ENCODE measurements around the gene PRAME. TPM values are rescaled to one million over a fixed set of nuclear protein-coding genes. Genes with fewer than 3 reads are reported as not detected.
"Not testable (repeated sequence)": the region's sequence is repeated elsewhere in the genome, so short reads cannot be mapped to it uniquely, and the experiment has no call there.

The PRAME gene, protein sequence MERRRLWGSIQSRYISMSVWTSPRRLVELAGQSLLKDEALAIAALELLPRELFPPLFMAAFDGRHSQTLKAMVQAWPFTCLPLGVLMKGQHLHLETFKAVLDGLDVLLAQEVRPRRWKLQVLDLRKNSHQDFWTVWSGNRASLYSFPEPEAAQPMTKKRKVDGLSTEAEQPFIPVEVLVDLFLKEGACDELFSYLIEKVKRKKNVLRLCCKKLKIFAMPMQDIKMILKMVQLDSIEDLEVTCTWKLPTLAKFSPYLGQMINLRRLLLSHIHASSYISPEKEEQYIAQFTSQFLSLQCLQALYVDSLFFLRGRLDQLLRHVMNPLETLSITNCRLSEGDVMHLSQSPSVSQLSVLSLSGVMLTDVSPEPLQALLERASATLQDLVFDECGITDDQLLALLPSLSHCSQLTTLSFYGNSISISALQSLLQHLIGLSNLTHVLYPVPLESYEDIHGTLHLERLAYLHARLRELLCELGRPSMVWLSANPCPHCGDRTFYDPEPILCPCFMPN
- total RNA-seq = not detected

DNA sequence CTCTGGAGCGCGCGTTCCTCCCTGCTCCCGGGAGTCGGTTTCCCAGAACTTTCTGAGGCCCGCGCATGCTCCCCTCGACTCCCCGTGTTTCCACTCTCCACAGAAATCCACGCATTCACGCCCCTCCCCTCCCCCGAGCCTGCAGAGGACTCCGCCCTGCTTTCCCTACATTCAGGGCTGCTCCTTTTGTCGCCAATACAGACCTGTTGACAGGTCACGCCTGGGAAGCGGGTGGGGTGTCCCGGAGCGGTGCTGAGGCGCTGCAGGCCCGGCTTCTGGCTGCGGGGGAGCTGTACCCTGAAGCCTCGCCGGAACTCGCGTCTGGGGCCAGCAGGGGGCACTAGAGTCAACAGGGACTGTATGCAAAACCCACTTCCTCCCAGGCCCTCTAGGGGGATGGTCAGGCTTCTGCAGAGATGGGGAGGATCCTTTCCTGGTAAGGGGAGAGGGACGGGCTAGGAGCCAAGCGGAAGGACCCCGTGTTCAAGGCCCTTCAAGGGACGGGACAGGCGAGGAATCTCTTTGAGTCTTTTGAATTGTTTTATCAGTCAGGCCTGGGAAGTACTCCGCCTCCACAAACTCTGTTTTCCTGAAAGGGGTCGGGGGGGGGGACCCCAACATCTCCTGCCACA lies at the start of gene PRAME:
Gene PRAME, minus strand, starts transcription at position 294 of the 632 bp plus-strand sequence. CDS start 2,433 bp downstream, outside the sequence.
- Mint-ChIP-seq H3K27me3 (peaks cover 5% of the 10 kb centered on the region), H3K4me3 (no peak within 1 kb of the TSS), H3K4me1 (peaks cover 4% of the 10 kb centered on the region), H3K27ac (no peak within 1 kb of the TSS), H3K36me3 (no peaks in the 10 kb centered on the region), H3K9me3 (ENCODE audit: low read depth) (no peaks in the 10 kb centered on the region)
- ATAC-seq = peak; percentile 97
- DNase-seq = peak; percentile 88
- CTCF ChIA-PET = interaction anchor here (0.6 to 1.8 kb wide), 11 partner anchors 8 to 137 kb away, joined by 3 to 9 read pairs (median 3); no protein-coding TSS in a partner anchor

DNA sequence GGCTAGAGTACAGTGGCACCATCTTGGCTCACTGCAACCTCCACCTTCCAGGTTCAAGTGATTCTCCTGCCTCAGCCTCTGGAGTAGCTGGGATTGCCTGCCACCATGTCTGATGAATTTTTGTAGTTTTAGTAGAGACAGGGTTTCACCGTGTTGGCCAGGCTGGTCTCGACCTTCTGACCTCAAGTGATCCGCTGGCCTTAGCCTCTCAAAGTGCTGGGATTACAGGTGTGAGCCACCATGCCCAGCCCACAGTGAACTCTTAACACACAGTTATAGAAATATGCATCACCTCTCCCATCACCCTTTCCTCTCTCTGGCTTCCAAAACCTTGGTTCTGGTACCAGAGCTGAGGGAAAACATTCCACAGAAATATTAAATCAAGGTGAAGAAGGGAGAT lies 49.0 kb upstream of the PRAME start:
- H3K27ac Mint-ChIP-seq; H3K36me3 Mint-ChIP-seq; DNase-seq; ATAC-seq; H3K9me3 Mint-ChIP-seq (ENCODE audit: low read depth); CTCF ChIA-PET; H3K4me1 Mint-ChIP-seq; H3K4me3 Mint-ChIP-seq: not testable (repeated sequence)
- H3K27me3 Mint-ChIP-seq = peaks cover 12% of the 10 kb centered on the region

DNA sequence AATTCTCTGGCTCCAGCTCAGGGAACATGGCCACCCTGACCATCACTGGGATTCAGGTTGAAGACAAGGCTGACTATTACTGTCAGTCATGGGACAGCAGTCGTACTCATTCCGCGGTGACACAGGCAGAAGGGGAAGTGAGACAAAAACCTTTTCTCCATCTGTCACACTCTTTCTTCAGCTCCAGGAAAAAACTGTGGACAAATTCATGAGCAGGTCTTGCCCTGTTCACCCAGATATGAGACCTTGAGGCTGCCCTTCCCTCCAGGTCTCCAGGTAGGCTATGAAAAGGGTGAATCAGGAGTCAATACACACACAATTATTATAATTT lies 46.0 kb upstream of the PRAME start:
- Mint-ChIP-seq H3K9me3 (ENCODE audit: low read depth) (no peaks in the 10 kb centered on the region), H3K36me3 (no peaks in the 10 kb centered on the region), H3K27me3 (peaks cover 9% of the 10 kb centered on the region), H3K4me3 (no peak overlapping the region), H3K4me1 (no peaks in the 10 kb centered on the region), H3K27ac (no peak overlapping the region)
- CTCF ChIA-PET = no interaction called here
- ATAC-seq (no peak), DNase-seq (no peak)

DNA sequence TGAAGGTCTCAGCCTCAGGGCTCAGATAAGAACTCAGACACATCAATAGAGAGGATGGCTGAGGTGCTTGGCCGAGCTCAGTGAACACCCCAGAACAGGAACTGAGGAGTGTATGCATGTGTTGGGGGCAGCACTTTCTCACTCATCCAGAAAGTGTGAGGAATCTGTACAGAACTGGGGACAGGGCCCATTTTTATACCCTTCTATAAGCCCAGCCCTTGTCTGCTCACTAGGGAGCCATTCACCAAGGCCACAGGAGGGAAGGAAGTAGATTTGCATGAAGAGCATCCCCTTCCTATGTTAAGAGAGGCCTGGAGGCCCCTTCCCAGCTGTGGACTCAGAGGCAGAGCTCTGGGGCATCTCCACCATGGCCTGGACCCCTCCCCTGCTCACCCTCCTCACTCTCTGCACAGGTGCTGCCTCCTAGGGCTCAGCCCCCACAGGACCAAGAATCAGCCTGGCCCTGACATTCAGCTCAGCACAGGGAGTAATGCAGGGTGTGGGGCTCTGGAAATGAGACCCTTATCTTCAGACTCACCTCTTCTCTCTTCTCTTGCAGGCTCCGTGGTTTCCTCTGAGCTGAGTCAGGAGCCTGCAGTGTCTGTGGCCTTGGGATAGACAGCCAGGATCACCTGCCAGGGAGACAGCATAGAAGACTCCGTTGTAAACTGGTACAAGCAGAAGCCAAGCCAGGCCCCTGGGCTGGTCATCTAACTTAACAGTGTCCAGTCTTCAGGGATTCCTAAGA lies 45.4 kb upstream of the PRAME start:
- CTCF ChIA-PET = no interaction called here
- H3K4me3 Mint-ChIP-seq = no peak overlapping the region
- H3K36me3 Mint-ChIP-seq = no peaks in the 10 kb centered on the region
- peaks cover 9% of the 10 kb centered on the region for H3K27me3 Mint-ChIP-seq
- H3K9me3 Mint-ChIP-seq (ENCODE audit: low read depth) = no peaks in the 10 kb centered on the region
- no peaks in the 10 kb centered on the region for H3K4me1 Mint-ChIP-seq
- no peak overlapping the region for H3K27ac Mint-ChIP-seq
- DNase-seq (no peak), ATAC-seq (no peak)

DNA sequence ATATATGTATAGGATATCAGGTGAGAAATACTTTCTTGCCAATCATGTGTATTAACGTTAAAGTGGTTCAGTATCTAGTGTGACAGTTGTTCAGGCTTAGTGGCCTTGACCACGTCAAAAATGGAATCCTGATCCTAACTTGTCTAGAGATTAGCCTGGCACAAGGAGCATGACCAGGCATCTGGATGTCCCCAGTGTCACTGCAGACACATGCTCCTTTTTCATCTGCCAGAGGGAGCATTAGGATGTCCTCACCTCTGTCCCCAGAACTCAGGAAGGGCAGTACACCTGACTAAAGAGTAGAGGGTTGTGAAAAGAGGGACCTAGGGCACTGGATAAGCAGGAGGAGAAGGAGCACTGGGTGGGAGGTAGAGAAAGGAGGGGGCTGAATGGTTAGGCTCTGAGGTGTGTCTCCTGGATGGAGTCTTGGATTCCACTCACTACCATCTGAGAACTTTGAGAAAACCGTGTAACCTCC lies 44.4 kb upstream of the PRAME start:
- H3K36me3 Mint-ChIP-seq = no peaks in the 10 kb centered on the region
- no peak overlapping the region for H3K27ac Mint-ChIP-seq
- DNase-seq (no peak), ATAC-seq (no peak)
- no peaks in the 10 kb centered on the region for H3K9me3 Mint-ChIP-seq (ENCODE audit: low read depth)
- CTCF ChIA-PET = no interaction called here
- no peak overlapping the region for H3K4me3 Mint-ChIP-seq
- peaks cover 5% of the 10 kb centered on the region for H3K27me3 Mint-ChIP-seq
- no peaks in the 10 kb centered on the region for H3K4me1 Mint-ChIP-seq

DNA sequence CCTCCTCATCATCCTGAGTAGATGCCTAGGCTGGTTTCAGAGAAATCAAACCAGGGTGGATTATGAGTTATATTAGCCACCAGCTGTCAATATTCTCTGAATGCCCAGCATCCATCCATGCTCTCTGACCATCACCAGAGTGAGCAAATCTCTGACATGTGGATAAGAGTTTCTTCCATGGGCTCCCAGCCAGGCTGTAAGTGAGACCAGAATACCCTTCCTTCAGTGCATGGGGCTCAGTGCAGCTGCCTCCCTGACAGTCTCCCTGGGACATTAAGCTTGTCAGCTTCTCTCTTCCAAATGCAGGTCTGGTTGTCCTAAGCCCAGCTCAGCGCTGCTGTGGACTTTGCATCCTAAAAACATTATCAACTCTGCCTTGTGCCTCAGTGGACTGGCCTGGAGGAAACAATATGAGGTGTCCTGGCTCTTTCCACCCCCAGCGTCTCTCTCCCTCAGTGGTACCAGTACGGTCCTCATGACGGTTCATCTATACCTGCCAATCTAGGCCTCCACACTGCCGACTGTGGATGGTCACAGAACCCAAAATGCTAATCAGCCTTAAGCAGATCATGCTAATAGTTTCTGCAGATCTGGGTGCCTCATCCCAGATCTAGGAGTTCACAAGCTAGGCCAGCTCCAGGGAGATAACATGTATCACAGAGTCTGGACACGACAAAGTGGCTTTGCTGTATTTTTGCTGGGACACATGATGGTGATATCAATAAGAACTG lies 41.6 kb upstream of the PRAME start:
- Mint-ChIP-seq H3K36me3 (no peaks in the 10 kb centered on the region), H3K27me3 (peaks cover 10% of the 10 kb centered on the region), H3K4me3 (no peak overlapping the region), H3K4me1 (no peaks in the 10 kb centered on the region), H3K27ac (no peak overlapping the region), H3K9me3 (ENCODE audit: low read depth) (no peaks in the 10 kb centered on the region)
- no peak for ATAC-seq
- CTCF ChIA-PET = interaction anchor here (1.2 to 1.6 kb wide), 2 partner anchors 11 to 109 kb away, joined by 3 to 4 read pairs; no protein-coding TSS in a partner anchor
- DNase-seq = no peak

DNA sequence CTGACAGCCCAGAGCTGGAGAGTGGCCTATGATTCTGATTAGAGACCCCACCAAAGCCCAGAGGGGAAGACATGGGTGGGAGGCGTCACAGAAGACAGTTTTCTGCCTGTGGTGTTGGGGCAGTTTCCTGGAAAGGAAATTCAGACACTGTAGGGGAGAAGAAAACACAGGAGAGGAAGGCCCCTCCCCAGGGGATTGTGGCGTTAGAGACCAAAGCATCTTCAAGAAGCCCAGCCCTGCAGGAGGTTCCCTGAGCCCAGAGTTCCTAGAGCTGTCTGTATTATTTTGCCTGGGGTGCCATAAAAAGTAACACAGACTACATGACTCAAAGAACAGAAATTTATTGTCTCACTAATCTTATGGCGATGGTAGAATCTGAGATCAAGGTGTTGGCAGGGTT lies 40.2 kb upstream of the PRAME start:
- DNase-seq (no peak), ATAC-seq (no peak)
- Mint-ChIP-seq H3K4me1 (no peaks in the 10 kb centered on the region), H3K4me3 (no peak overlapping the region), H3K9me3 (ENCODE audit: low read depth) (no peaks in the 10 kb centered on the region), H3K27me3 (peaks cover 10% of the 10 kb centered on the region), H3K27ac (no peak overlapping the region), H3K36me3 (no peaks in the 10 kb centered on the region)
- CTCF ChIA-PET = interaction anchor here (1.4 to 2.6 kb wide), 2 partner anchors 9 to 12 kb away, joined by 5 to 18 read pairs; no protein-coding TSS in a partner anchor

DNA sequence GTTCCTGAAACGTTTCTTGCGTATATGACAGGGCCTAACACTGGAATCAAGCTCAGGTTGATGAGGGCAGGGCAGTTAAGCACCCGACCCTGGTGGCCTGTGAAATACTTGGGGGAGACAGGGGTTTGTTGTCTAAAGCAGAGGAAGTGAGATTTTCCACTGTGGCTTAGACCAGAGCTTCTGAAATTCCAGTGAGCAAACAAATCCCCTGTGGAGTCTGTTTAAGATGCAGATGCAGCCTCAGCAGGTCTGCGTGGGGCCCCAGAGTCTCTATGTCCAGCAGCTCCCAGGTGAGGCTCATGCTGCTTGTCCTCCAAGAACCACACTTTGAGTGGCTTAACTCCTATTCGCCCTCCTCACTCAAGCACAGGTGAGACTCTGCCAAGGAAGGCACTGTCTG lies 39.1 kb upstream of the PRAME start:
- CTCF ChIA-PET = interaction anchor here (1.4 to 2.6 kb wide), 2 partner anchors 8 to 11 kb away, joined by 5 to 18 read pairs; no protein-coding TSS in a partner anchor
- no peak overlapping the region for H3K4me3 Mint-ChIP-seq
- no peaks in the 10 kb centered on the region for H3K4me1 Mint-ChIP-seq
- no peak overlapping the region for H3K27ac Mint-ChIP-seq
- DNase-seq (no peak), ATAC-seq (no peak)
- no peaks in the 10 kb centered on the region for H3K36me3 Mint-ChIP-seq
- no peaks in the 10 kb centered on the region for H3K9me3 Mint-ChIP-seq (ENCODE audit: low read depth)
- H3K27me3 Mint-ChIP-seq = peaks cover 10% of the 10 kb centered on the region

DNA sequence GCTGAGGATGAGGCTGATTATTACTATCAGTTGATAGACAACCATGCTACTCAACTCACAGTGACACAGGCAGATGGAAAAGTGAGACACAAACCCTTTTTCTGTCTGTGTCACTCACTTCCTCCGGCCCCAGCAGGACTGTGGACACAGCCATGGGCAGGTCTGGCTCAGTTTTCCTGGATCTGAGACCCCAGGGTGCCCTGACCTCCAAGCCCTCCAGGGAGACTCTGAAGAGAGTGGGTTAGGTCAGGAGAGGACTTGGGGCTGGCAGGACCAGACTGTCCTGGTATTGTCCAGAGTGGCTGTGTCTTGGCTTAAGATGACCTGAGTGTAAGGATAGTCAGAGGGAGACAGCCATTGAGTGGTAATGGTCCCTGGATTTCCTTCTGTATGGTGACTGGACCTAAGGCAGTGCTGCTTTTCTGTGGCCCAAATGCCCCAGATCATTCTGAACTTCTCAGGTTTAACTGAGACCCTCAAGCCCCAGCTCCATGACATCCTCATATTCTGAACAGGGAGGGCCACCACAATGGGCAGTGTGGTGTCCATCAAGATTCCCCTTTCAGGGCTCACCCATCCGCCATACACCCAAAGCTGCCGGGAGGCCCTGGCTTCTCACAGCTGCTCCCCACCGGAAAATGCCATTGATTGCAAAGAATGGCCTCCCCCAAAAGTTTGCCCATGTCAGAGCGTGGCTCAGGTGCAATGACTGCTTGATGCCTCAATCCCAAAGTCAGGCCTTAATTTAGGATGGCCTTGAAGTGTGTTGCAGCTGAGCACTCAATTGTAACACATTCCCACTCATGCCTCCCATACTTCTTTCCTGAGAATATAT lies 36.2 kb upstream of the PRAME start:
- DNase-seq (no peak), ATAC-seq (no peak)
- H3K9me3 Mint-ChIP-seq (ENCODE audit: low read depth) = no peaks in the 10 kb centered on the region
- peaks cover 15% of the 10 kb centered on the region for H3K27me3 Mint-ChIP-seq
- CTCF ChIA-PET = interaction anchor here (1.4 kb wide), 1 partner anchor 9 kb away, joined by 3 read pairs; no protein-coding TSS in a partner anchor
- no peak overlapping the region for H3K27ac Mint-ChIP-seq
- H3K36me3 Mint-ChIP-seq = no peaks in the 10 kb centered on the region
- H3K4me3 Mint-ChIP-seq = no peak overlapping the region
- no peaks in the 10 kb centered on the region for H3K4me1 Mint-ChIP-seq

DNA sequence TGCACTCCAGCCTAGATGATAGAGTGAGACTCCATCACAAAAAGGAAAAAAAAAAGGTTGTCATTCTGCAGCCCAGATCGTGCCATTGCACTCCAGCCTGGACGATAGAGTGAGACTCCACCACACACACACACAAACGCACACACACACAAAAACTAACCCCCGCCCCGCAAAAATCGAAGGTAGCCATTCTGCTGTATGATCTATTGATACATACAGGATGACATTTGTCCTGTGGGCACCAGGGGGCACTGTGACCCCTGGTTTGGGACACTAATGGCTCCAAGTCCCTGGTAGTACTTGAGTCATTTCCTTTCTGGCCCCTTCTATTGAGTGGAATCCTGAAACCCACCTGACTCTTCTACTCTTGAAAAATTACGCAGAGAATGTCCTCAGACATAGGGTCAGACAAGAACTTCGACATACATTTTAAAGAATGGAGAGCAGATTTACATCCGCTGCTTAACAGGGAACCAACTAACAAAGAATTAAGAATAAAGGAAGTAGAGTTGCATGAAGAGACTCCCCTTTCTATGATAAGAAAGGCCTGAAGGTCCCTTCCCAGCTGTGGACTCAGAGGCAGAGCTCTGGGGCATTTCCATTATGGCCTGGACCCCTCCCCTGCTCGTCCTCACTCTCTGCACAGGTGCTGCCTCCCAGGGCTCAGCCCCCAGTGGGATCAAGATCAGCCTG lies 35.0 kb upstream of the PRAME start:
- Mint-ChIP-seq H3K4me1 (no peaks in the 10 kb centered on the region), H3K27ac (no peak overlapping the region), H3K4me3 (no peak overlapping the region), H3K27me3 (peaks cover 15% of the 10 kb centered on the region), H3K9me3 (ENCODE audit: low read depth) (no peaks in the 10 kb centered on the region), H3K36me3 (no peaks in the 10 kb centered on the region)
- ATAC-seq (peak; percentile 76), DNase-seq (peak; percentile 72)
- CTCF ChIA-PET = interaction anchor here (0.8 kb wide), 1 partner anchor 764 kb away, joined by 3 read pairs; no protein-coding TSS in a partner anchor

DNA sequence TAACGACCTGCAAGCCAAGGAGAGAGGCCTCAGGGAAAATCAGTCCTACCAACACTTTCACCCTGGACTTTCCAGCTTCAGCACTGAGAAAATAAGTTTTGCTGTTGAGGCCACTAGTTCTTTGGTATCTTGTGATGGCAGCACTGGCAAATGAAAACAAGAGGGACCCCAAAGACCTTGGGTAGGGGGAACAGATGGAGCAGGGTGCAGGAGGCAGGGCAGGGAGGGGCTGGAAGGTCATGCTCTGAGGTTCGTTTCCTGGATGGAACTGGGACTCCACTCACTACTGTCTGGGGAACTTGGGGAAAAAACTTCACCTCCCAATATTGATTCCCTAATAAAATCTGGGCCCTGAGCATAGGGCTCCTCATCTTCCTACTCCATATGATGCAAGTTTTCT lies 34.2 kb upstream of the PRAME start:
- Mint-ChIP-seq H3K4me3 (no peak overlapping the region), H3K36me3 (no peaks in the 10 kb centered on the region), H3K27me3 (peaks cover 19% of the 10 kb centered on the region), H3K4me1 (no peaks in the 10 kb centered on the region), H3K9me3 (ENCODE audit: low read depth) (no peaks in the 10 kb centered on the region), H3K27ac (no peak overlapping the region)
- ATAC-seq (no peak), DNase-seq (no peak)
- CTCF ChIA-PET = interaction anchor here (0.8 to 1.5 kb wide), 2 partner anchors 17 to 763 kb away, joined by 3 read pairs; no protein-coding TSS in a partner anchor

Measured in activated CD8-positive, alpha-beta memory T cell treated with anti-CD3 and anti-CD28 coated beads, Interleukin-2, amount 10 ng/mL, durations not matched to agents 7 days and 5 days (primary cell).